Central memory CD8-positive, alpha-beta T cell (primary cell): ENCODE measurements around the gene GARRE1.
A peak's percentile ranks its signal among the peaks of the same experiment; 100 is the strongest.

Experiments
- ATAC-seq: fragments of 150-1000 bp; cut with Tn5 transposase; replicated peaks from 2 replicates; pipeline ENCODE4 v1.10.0; 2022; ENCODE audit warnings: mild to moderate bottlenecking, moderate FRiP score, moderate number of reproducible peaks; ENCODE audit not compliant: poor library complexity, severe bottlenecking; ENCODE audit errors: extremely low read depth
- DNase-seq, 2 donors: peaks; one replicate each; pipeline ENCODE4 v3.0.0; 2021; ENCODE audit warnings: low spot score in 2 of 2
- H3K27ac Mint-ChIP-seq: one replicate; pipeline ENCODE4 v1.8.0; 2022; ENCODE audit warnings: low read depth, mild to moderate bottlenecking, moderate library complexity, mixed read lengths
- H3K27me3 Mint-ChIP-seq: one replicate; pipeline ENCODE4 v1.8.0; 2022; ENCODE audit warnings: mixed read lengths
- H3K36me3 Mint-ChIP-seq: one replicate; pipeline ENCODE4 v1.8.0; 2022; ENCODE audit warnings: mild to moderate bottlenecking, moderate library complexity, mixed read lengths; ENCODE audit not compliant: insufficient read depth
- H3K4me1 Mint-ChIP-seq: one replicate; pipeline ENCODE4 v1.8.0; 2022; ENCODE audit warnings: mixed read lengths
- H3K4me3 Mint-ChIP-seq: one replicate; pipeline ENCODE4 v1.8.0; 2022; ENCODE audit warnings: mild to moderate bottlenecking, moderate library complexity, mixed read lengths
- H3K9me3 Mint-ChIP-seq: one replicate; pipeline ENCODE4 v1.8.0; 2022; ENCODE audit warnings: mixed read lengths

GARRE1 gene

GRCh38 chr19:34256835-34257558 is 2.6 kb downstream of the GARRE1 start:
- Mint-ChIP-seq H3K27ac (no peak overlapping the region), H3K9me3 (no peaks in the 10 kb centered on the region), H3K36me3 (peaks cover 12% of the 10 kb centered on the region), H3K27me3 (no peaks in the 10 kb centered on the region), H3K4me3 (no peak overlapping the region), H3K4me1 (peaks cover 24% of the 10 kb centered on the region)
- ATAC-seq, result no peak
- no peak for DNase-seq

GRCh38 chr19:34257559-34257924 is 3.2 kb downstream of the GARRE1 start:
- H3K4me3 Mint-ChIP-seq, result no peak overlapping the region
- DNase-seq (no peak), ATAC-seq (no peak)
- H3K27ac Mint-ChIP-seq, result no peak overlapping the region
- H3K9me3 Mint-ChIP-seq, result no peaks in the 10 kb centered on the region
- H3K36me3 Mint-ChIP-seq, result peaks cover 12% of the 10 kb centered on the region
- peaks cover 24% of the 10 kb centered on the region for H3K4me1 Mint-ChIP-seq
- no peaks in the 10 kb centered on the region for H3K27me3 Mint-ChIP-seq

GRCh38 chr19:34259367-34260095 is 5.2 kb downstream of the GARRE1 start:
- Mint-ChIP-seq H3K27me3 (no peaks in the 10 kb centered on the region), H3K27ac (no peak overlapping the region), H3K4me1 (peaks cover 25% of the 10 kb centered on the region), H3K9me3 (no peaks in the 10 kb centered on the region), H3K4me3 (no peak overlapping the region), H3K36me3 (peaks cover 9% of the 10 kb centered on the region)
- DNase-seq (no peak), ATAC-seq (no peak)

GRCh38 chr19:34260771-34261173 is 6.4 kb downstream of the GARRE1 start:
- peaks cover 14% of the 10 kb centered on the region for H3K36me3 Mint-ChIP-seq
- no peak overlapping the region for H3K4me3 Mint-ChIP-seq
- DNase-seq (no peak), ATAC-seq (no peak)
- no peaks in the 10 kb centered on the region for H3K9me3 Mint-ChIP-seq
- no peak overlapping the region for H3K27ac Mint-ChIP-seq
- H3K4me1 Mint-ChIP-seq, result peaks cover 37% of the 10 kb centered on the region
- H3K27me3 Mint-ChIP-seq, result no peaks in the 10 kb centered on the region

- peaks cover 14% of the 10 kb centered on the region for H3K36me3 Mint-ChIP-seq
- H3K27ac Mint-ChIP-seq, result no peak overlapping the region
- no peaks in the 10 kb centered on the region for H3K9me3 Mint-ChIP-seq
- no peaks in the 10 kb centered on the region for H3K27me3 Mint-ChIP-seq
- H3K4me1 Mint-ChIP-seq, result peaks cover 43% of the 10 kb centered on the region
- ATAC-seq (no peak), DNase-seq (no peak)
- H3K4me3 Mint-ChIP-seq, result no peak overlapping the region
These were observed 7.2 kb downstream of the GARRE1 start for GRCh38 chr19:34261334-34262109.

GRCh38 chr19:34263745-34264237 is 9.4 kb downstream of the GARRE1 start:
- Mint-ChIP-seq H3K9me3 (no peaks in the 10 kb centered on the region), H3K27me3 (no peaks in the 10 kb centered on the region), H3K4me3 (no peak overlapping the region), H3K36me3 (peaks cover 13% of the 10 kb centered on the region), H3K4me1 (peaks cover 51% of the 10 kb centered on the region), H3K27ac (no peak overlapping the region)
- ATAC-seq, result no peak
- no peak for DNase-seq

GRCh38 chr19:34265221-34265650 is 10.9 kb downstream of the GARRE1 start:
- peaks cover 56% of the 10 kb centered on the region for H3K4me1 Mint-ChIP-seq
- no peaks in the 10 kb centered on the region for H3K27me3 Mint-ChIP-seq
- H3K27ac Mint-ChIP-seq, result no peak overlapping the region
- ATAC-seq, result no peak
- no peak for DNase-seq
- H3K36me3 Mint-ChIP-seq, result peaks cover 16% of the 10 kb centered on the region
- H3K4me3 Mint-ChIP-seq, result no peak overlapping the region
- H3K9me3 Mint-ChIP-seq, result no peaks in the 10 kb centered on the region

- Mint-ChIP-seq H3K27ac (peak overlapping the region; percentile 86), H3K4me1 (peaks cover 66% of the 10 kb centered on the region), H3K9me3 (no peaks in the 10 kb centered on the region), H3K27me3 (no peaks in the 10 kb centered on the region), H3K36me3 (peaks cover 13% of the 10 kb centered on the region), H3K4me3 (no peak overlapping the region)
- DNase-seq (no peak), ATAC-seq (no peak)
These were observed 14.7 kb downstream of the GARRE1 start for GRCh38 chr19:34269081-34269480.

GRCh38 chr19:34269489-34269888 is 15.1 kb downstream of the GARRE1 start:
- Mint-ChIP-seq H3K9me3 (no peaks in the 10 kb centered on the region), H3K36me3 (peaks cover 13% of the 10 kb centered on the region), H3K4me3 (peak overlapping the region; percentile 63), H3K27me3 (no peaks in the 10 kb centered on the region), H3K27ac (peak overlapping the region; percentile 86), H3K4me1 (peaks cover 67% of the 10 kb centered on the region)
- no peak for ATAC-seq
- no peak for DNase-seq

GRCh38 chr19:34269968-34270621 is 15.7 kb downstream of the GARRE1 start:
- ATAC-seq (peak; percentile 93), DNase-seq (peak; percentile 44 to 72)
- Mint-ChIP-seq H3K36me3 (peaks cover 10% of the 10 kb centered on the region), H3K27ac (peak overlapping the region; percentile 86), H3K27me3 (no peaks in the 10 kb centered on the region), H3K4me1 (peaks cover 62% of the 10 kb centered on the region), H3K4me3 (peak overlapping the region; percentile 63), H3K9me3 (no peaks in the 10 kb centered on the region)

- Mint-ChIP-seq H3K4me1 (peaks cover 61% of the 10 kb centered on the region), H3K27me3 (no peaks in the 10 kb centered on the region), H3K36me3 (peaks cover 7% of the 10 kb centered on the region), H3K9me3 (no peaks in the 10 kb centered on the region), H3K27ac (no peak overlapping the region), H3K4me3 (no peak overlapping the region)
- DNase-seq (no peak), ATAC-seq (no peak)
These were observed 18.8 kb downstream of the GARRE1 start for GRCh38 chr19:34273121-34273520.

GRCh38 chr19:34274284-34274826 is 20.0 kb downstream of the GARRE1 start:
- Mint-ChIP-seq H3K27ac (peak overlapping the region; percentile 4), H3K9me3 (no peaks in the 10 kb centered on the region), H3K4me1 (peaks cover 49% of the 10 kb centered on the region), H3K27me3 (no peaks in the 10 kb centered on the region), H3K36me3 (peaks cover 9% of the 10 kb centered on the region), H3K4me3 (no peak overlapping the region)
- no peak for ATAC-seq
- DNase-seq, result no peak
